Activated CD8-positive, alpha-beta T cell treated with anti-CD3 and anti-CD28 coated beads for 36 hours (primary cell): ENCODE data around the gene DKC1. TPM values are rescaled to one million over a fixed set of nuclear protein-coding genes. Genes with fewer than 3 reads are reported as not detected.
A peak's percentile ranks its signal among the peaks of the same experiment; 100 is the strongest.

Experiments used
- ATAC-seq: fragments of 200-7000 bp; cut with Tn5 transposase; one replicate; pipeline ENCODE4 v1.10.0; 2021; ENCODE audit warnings: mild to moderate bottlenecking, moderate library complexity
- CTCF ChIA-PET: fragments of 350-600 bp; sonication (Branson Sonifier 250); formaldehyde crosslinking; loops from one replicate; lab custom pipeline; 2021; ENCODE audit warnings: antibody characterized with exemption; lab: Charles Lee
- POLR2A ChIA-PET: fragments of 350-600 bp; sonication (Branson Sonifier 250); formaldehyde crosslinking; loops from one replicate; lab custom pipeline; 2021; ENCODE audit warnings: antibody characterized with exemption; lab: Charles Lee
- DNase-seq: peaks from one replicate; pipeline ENCODE4 v3.0.0-alpha.2; 2020
- H3K27ac Mint-ChIP-seq: one replicate; pipeline ENCODE4 v1.8.0; 2021; ENCODE audit warnings: mild to moderate bottlenecking, mixed read lengths
- H3K27me3 Mint-ChIP-seq: one replicate; pipeline ENCODE4 v1.8.0; 2021; ENCODE audit warnings: mixed read lengths
- H3K36me3 Mint-ChIP-seq: one replicate; pipeline ENCODE4 v1.8.0; 2021; ENCODE audit warnings: low read depth, mixed read lengths
- H3K4me1 Mint-ChIP-seq: one replicate; pipeline ENCODE4 v1.8.0; 2021; ENCODE audit warnings: low read depth, mixed read lengths
- H3K4me3 Mint-ChIP-seq: one replicate; pipeline ENCODE4 v1.8.0; 2021; ENCODE audit warnings: mild to moderate bottlenecking, moderate library complexity, mixed read lengths
- H3K9me3 Mint-ChIP-seq: one replicate; pipeline ENCODE4 v1.8.0; 2021; ENCODE audit warnings: mixed read lengths
- CTCF ChIP-seq: fragments of 200-600 bp; IDR thresholded peaks from one replicate; pipeline ENCODE4 v1.8.0; 2022; ENCODE audit warnings: antibody characterized with exemption, mild to moderate bottlenecking
- intact Hi-C: fragments of 100-400 bp; cut with micrococcal nuclease; formaldehyde crosslinking; loops from one replicate; pipeline ENCODE4 v1.10.0; 2022
- total RNA-seq, 2 experiments: library from RNA; stranded (reverse); gene quantifications; one replicate each; pipeline ENCODE4 v1.2.3, GENCODE V29; 2021

DKC1 gene
- total RNA-seq, 2 experiments from 2014 or later = 132 to 138 TPM

GRCh38 chrX:154724993-154725756 lies 37.5 kb upstream of the DKC1 start:
- ChIA-PET CTCF (interaction anchor here (1.2 to 2.9 kb wide), 4 partner anchors 8 to 22 kb away, joined by 3 to 29 read pairs (median 6); no protein-coding TSS in a partner anchor), POLR2A (interaction anchor here (1.1 to 1.6 kb wide), 2 partner anchors 25 to 39 kb away, joined by 3 to 5 read pairs; no protein-coding TSS in a partner anchor)
- no peak for DNase-seq
- Mint-ChIP-seq H3K9me3 (peaks cover 3% of the 10 kb centered on the region), H3K27me3 (no peaks in the 10 kb centered on the region), H3K4me1 (peaks cover 72% of the 10 kb centered on the region), H3K27ac (peak overlapping the region; percentile 77), H3K4me3 (peak overlapping the region; percentile 5), H3K36me3 (peaks cover 4% of the 10 kb centered on the region)
- ATAC-seq = peak; percentile 65
- no peak for TF ChIP-seq CTCF
- intact Hi-C loops = no loop called here

- Mint-ChIP-seq H3K36me3 (peaks cover 3% of the 10 kb centered on the region), H3K4me3 (no peak overlapping the region)
These were observed 35.2 kb upstream of the DKC1 start for GRCh38 chrX:154727418-154727817.

GRCh38 chrX:154727871-154728270 lies 34.8 kb upstream of the DKC1 start:
- peaks cover 3% of the 10 kb centered on the region for H3K36me3 Mint-ChIP-seq
- H3K4me3 Mint-ChIP-seq = no peak overlapping the region
- intact Hi-C loops = no loop called here
- CTCF ChIA-PET = interaction anchor here (1.0 to 6.0 kb wide), 2 partner anchors 9 to 21 kb away, joined by 4 to 35 read pairs; no protein-coding TSS in a partner anchor
- POLR2A ChIA-PET = interaction anchor here (1.1 to 1.5 kb wide), 2 partner anchors 49 to 72 kb away, joined by 3 read pairs; no protein-coding TSS in a partner anchor
- H3K9me3 Mint-ChIP-seq = no peaks in the 10 kb centered on the region
- no peak overlapping the region for H3K27ac Mint-ChIP-seq
- DNase-seq = no peak
- peaks cover 93% of the 10 kb centered on the region for H3K4me1 Mint-ChIP-seq
- no peaks in the 10 kb centered on the region for H3K27me3 Mint-ChIP-seq
- TF ChIP-seq CTCF = no peak
- no peak for ATAC-seq

More at GRCh38 chrX:154727418-154727817, 35.2 kb upstream of the DKC1 start:
- no peak for ATAC-seq
- no peaks in the 10 kb centered on the region for H3K9me3 Mint-ChIP-seq
- H3K27ac Mint-ChIP-seq = peak overlapping the region; percentile 47
- ChIA-PET CTCF (interaction anchor here (1.0 to 6.0 kb wide), 2 partner anchors 9 to 21 kb away, joined by 4 to 35 read pairs; no protein-coding TSS in a partner anchor), POLR2A (interaction anchor here (1.1 kb wide), 1 partner anchor 72 kb away, joined by 3 read pairs; no protein-coding TSS in a partner anchor)
- no peak for DNase-seq
- no peak for TF ChIP-seq CTCF
- peaks cover 88% of the 10 kb centered on the region for H3K4me1 Mint-ChIP-seq
- no peaks in the 10 kb centered on the region for H3K27me3 Mint-ChIP-seq
- intact Hi-C loops = no loop called here

GRCh38 chrX:154728431-154729190 lies 34.1 kb upstream of the DKC1 start:
- intact Hi-C loops = no loop called here
- CTCF ChIA-PET = interaction anchor here (6.0 kb wide), 1 partner anchor 10 kb away, joined by 35 read pairs; no protein-coding TSS in a partner anchor
- Mint-ChIP-seq H3K4me3 (no peak overlapping the region), H3K27ac (peak overlapping the region; percentile 14), H3K27me3 (no peaks in the 10 kb centered on the region), H3K9me3 (no peaks in the 10 kb centered on the region), H3K4me1 (peaks cover 95% of the 10 kb centered on the region), H3K36me3 (peaks cover under 1% of the 10 kb centered on the region)
- ATAC-seq = peak; percentile 50
- POLR2A ChIA-PET = interaction anchor here (1.0 to 1.5 kb wide), 2 partner anchors 10 to 48 kb away, joined by 3 read pairs; no protein-coding TSS in a partner anchor
- DNase-seq = peak; percentile 18
- no peak for TF ChIP-seq CTCF
